Measurements from ENCODE around the gene EEF1AKMT4.
"Not testable (repeated sequence)": the region's sequence is repeated elsewhere in the genome, so short reads cannot be mapped to it uniquely, and the experiment has no call there.

EEF1AKMT4 gene

GRCh38 chr3:184262764-184263179, 13.3 kb downstream of the EEF1AKMT4 start:
- peaks cover 30% of the 10 kb centered on the region for H3K27me3 ChIP-seq (replicated peaks; ENCODE audit: insufficient read depth, low read length)
- no peak overlapping the region for H3K4me3 ChIP-seq (ENCODE audit: low read length)
- no peaks in the 10 kb centered on the region for H3K79me2 ChIP-seq (ENCODE audit: low read length)
- H3K4me2 ChIP-seq (ENCODE audit: low read depth, low read length) = peak overlapping the region; percentile 94; the same call in 1 of the 2 replicates
- no peak overlapping the region for H3K27ac ChIP-seq (ENCODE audit: low read length)
- DNase-seq = no peak
- no peaks in the 10 kb centered on the region for H3K9me3 ChIP-seq (replicated peaks; ENCODE audit: insufficient read depth, low read length)
- H3K9ac ChIP-seq (ENCODE audit: low read length) = no peak overlapping the region
- no peaks in the 10 kb centered on the region for H3K36me3 ChIP-seq (replicated peaks; ENCODE audit: insufficient read depth, low read length)
- H3K4me1 ChIP-seq (ENCODE audit: low read length) = peaks cover 10% of the 10 kb centered on the region
- H4K20me1 ChIP-seq (ENCODE audit: insufficient read depth, low read length) = peaks cover 7% of the 10 kb centered on the region
- H3F3A ChIP-seq (ENCODE audit: insufficient read depth, low read length) = peaks cover 7% of the 10 kb centered on the region
- no peaks in the 10 kb centered on the region for H3K9me2 ChIP-seq (replicated peaks; ENCODE audit: insufficient read depth, low read length)
- TF ChIP-seq CTCF (IDR thresholded peaks at IDR 0.05; ENCODE audit: low read length) = no peak
- no peak for TF ChIP-seq EZH2phosphoT487 (IDR thresholded peaks at IDR 0.05; ENCODE audit: low read length)
- no peak for TF ChIP-seq EZH2 (optimal IDR thresholded peaks at IDR 0.05; ENCODE audit: low read depth, low read length)
- H2AFZ ChIP-seq (ENCODE audit: low read length) = no peak overlapping the region

- not testable (repeated sequence) for H3K9me3 ChIP-seq (replicated peaks; ENCODE audit: insufficient read depth, low read length); H3K9ac ChIP-seq (ENCODE audit: low read length); H4K20me1 ChIP-seq (ENCODE audit: insufficient read depth, low read length); H3K36me3 ChIP-seq (replicated peaks; ENCODE audit: insufficient read depth, low read length); H3F3A ChIP-seq (ENCODE audit: insufficient read depth, low read length); H3K27ac ChIP-seq (ENCODE audit: low read length); H3K4me1 ChIP-seq (ENCODE audit: low read length); DNase-seq; H3K79me2 ChIP-seq (ENCODE audit: low read length); H3K9me2 ChIP-seq (replicated peaks; ENCODE audit: insufficient read depth, low read length); H3K4me2 ChIP-seq (ENCODE audit: low read depth, low read length); H3K4me3 ChIP-seq (ENCODE audit: low read length); H2AFZ ChIP-seq (ENCODE audit: low read length)
- H3K27me3 ChIP-seq (replicated peaks; ENCODE audit: insufficient read depth, low read length) = peaks cover 17% of the 10 kb centered on the region
Observed at GRCh38 chr3:184267249-184267648, 17.8 kb downstream of the EEF1AKMT4 start.

- Histone ChIP-seq H3F3A (ENCODE audit: insufficient read depth, low read length) (no peaks in the 10 kb centered on the region), H4K20me1 (ENCODE audit: insufficient read depth, low read length) (no peaks in the 10 kb centered on the region), H3K4me2 (ENCODE audit: low read depth, low read length) (no peak overlapping the region), H3K27ac (ENCODE audit: low read length) (no peak overlapping the region), H3K4me3 (ENCODE audit: low read length) (no peak overlapping the region), H3K79me2 (ENCODE audit: low read length) (no peaks in the 10 kb centered on the region), H2AFZ (ENCODE audit: low read length) (no peak overlapping the region), H3K27me3 (replicated peaks; ENCODE audit: insufficient read depth, low read length) (peaks cover 25% of the 10 kb centered on the region), H3K9me3 (replicated peaks; ENCODE audit: insufficient read depth, low read length) (no peaks in the 10 kb centered on the region), H3K9me2 (replicated peaks; ENCODE audit: insufficient read depth, low read length) (no peaks in the 10 kb centered on the region), H3K9ac (ENCODE audit: low read length) (no peak overlapping the region), H3K4me1 (ENCODE audit: low read length) (no peaks in the 10 kb centered on the region), H3K36me3 (replicated peaks; ENCODE audit: insufficient read depth, low read length) (no peaks in the 10 kb centered on the region)
- no peak for TF ChIP-seq EZH2phosphoT487 (IDR thresholded peaks at IDR 0.05; ENCODE audit: low read length)
- TF ChIP-seq EZH2 (optimal IDR thresholded peaks at IDR 0.05; ENCODE audit: low read depth, low read length) = no peak
- no peak for TF ChIP-seq CTCF (IDR thresholded peaks at IDR 0.05; ENCODE audit: low read length)
- no peak for DNase-seq
Observed at GRCh38 chr3:184272269-184272668, 22.8 kb downstream of the EEF1AKMT4 start.

GRCh38 chr3:184275381-184275701, 25.9 kb downstream of the EEF1AKMT4 start:
- no peaks in the 10 kb centered on the region for H3K9me3 ChIP-seq (replicated peaks; ENCODE audit: insufficient read depth, low read length)
- H3K36me3 ChIP-seq (replicated peaks; ENCODE audit: insufficient read depth, low read length) = no peaks in the 10 kb centered on the region
- no peaks in the 10 kb centered on the region for H3K4me1 ChIP-seq (ENCODE audit: low read length)
- H3K4me3 ChIP-seq (ENCODE audit: low read length) = no peak overlapping the region
- H3K27ac ChIP-seq (ENCODE audit: low read length) = no peak overlapping the region
- H4K20me1 ChIP-seq (ENCODE audit: insufficient read depth, low read length) = no peaks in the 10 kb centered on the region
- H3K27me3 ChIP-seq (replicated peaks; ENCODE audit: insufficient read depth, low read length) = peaks cover 46% of the 10 kb centered on the region
- DNase-seq = no peak
- H3K4me2 ChIP-seq (ENCODE audit: low read depth, low read length) = no peak overlapping the region
- no peaks in the 10 kb centered on the region for H3F3A ChIP-seq (ENCODE audit: insufficient read depth, low read length)
- no peaks in the 10 kb centered on the region for H3K79me2 ChIP-seq (ENCODE audit: low read length)
- H3K9me2 ChIP-seq (replicated peaks; ENCODE audit: insufficient read depth, low read length) = no peaks in the 10 kb centered on the region
- TF ChIP-seq CTCF (IDR thresholded peaks at IDR 0.05; ENCODE audit: low read length) = no peak
- peak; percentile 46 for TF ChIP-seq EZH2 (optimal IDR thresholded peaks at IDR 0.05; ENCODE audit: low read depth, low read length)
- no peak overlapping the region for H2AFZ ChIP-seq (ENCODE audit: low read length)
- H3K9ac ChIP-seq (ENCODE audit: low read length) = no peak overlapping the region

Data from MM.1S (cell line).